NB4 (cell line): Measurements from ENCODE around the gene AMPD3.

Experiments
- CTCF ChIP-seq: IDR thresholded peaks from one replicate; pipeline ENCODE4 v1.5.1; 2012; ENCODE audit warnings: low read depth, low read length
- MAX ChIP-seq: IDR thresholded peaks from 2 replicates; pipeline ENCODE4 v1.6.1; 2011; ENCODE audit warnings: low read depth, low read length

- TF ChIP-seq CTCF, result no peak
- TF ChIP-seq MAX, result no peak
Measured at GRCh38 chr11:10502065-10502680, 47.1 kb downstream of the AMPD3 start.
